Lung (tissue), 12 donors: ENCODE measurements around the gene CCDC57. TPM values are rescaled to one million over a fixed set of nuclear protein-coding genes. Genes with fewer than 3 reads are reported as not detected.

Source experiments
- ATAC-seq: fragments of 200-7000 bp; cut with Tn5 transposase; one replicate; pipeline ENCODE4 v1.9.1; 2020; ENCODE audit warnings: moderate number of reproducible peaks; ENCODE audit not compliant: insufficient read depth, low FRiP score
- DNase-seq, 3 donors: peaks; one replicate each; pipeline ENCODE4 v3.0.0-alpha.2; 2013 to 2017
- H3K27ac ChIP-seq, 2 donors: one replicate each; pipeline ENCODE4 v1.5.1; 2013; ENCODE audit warnings: mild to moderate bottlenecking in 2 of 2, moderate library complexity in 2 of 2, control low read depth in 1 of 2, inconsistent platforms in 1 of 2, low read depth in 1 of 2, low read length in 1 of 2
- H3K27me3 ChIP-seq, 3 donors: one replicate each; pipeline ENCODE4 v1.5.1; 2013; ENCODE audit warnings: low read length in 2 of 3; ENCODE audit not compliant: control insufficient read depth in 3 of 3, insufficient read depth in 3 of 3
- H3K36me3 ChIP-seq, 4 donors: one replicate each; pipeline ENCODE4 v1.5.1; 2013; ENCODE audit warnings: low read length in 4 of 4, mild to moderate bottlenecking in 1 of 4, moderate library complexity in 1 of 4; ENCODE audit not compliant: control insufficient read depth in 4 of 4, insufficient read depth in 4 of 4
- H3K4me1 ChIP-seq, 5 donors: one replicate each; pipeline ENCODE4 v1.5.1; 2013; ENCODE audit warnings: low read length in 5 of 5, mild to moderate bottlenecking in 2 of 5, moderate library complexity in 1 of 5; ENCODE audit not compliant: control insufficient read depth in 5 of 5, insufficient read depth in 5 of 5
- H3K4me3 ChIP-seq: one replicate; pipeline ENCODE4 v1.5.1; 2013; ENCODE audit warnings: mild to moderate bottlenecking, control low read depth, moderate library complexity
- H3K9ac ChIP-seq, 2 donors: one replicate each; pipeline ENCODE4 v1.5.1; 2013; ENCODE audit warnings: low read length in 2 of 2, control low read depth in 1 of 2; ENCODE audit not compliant: insufficient read depth in 1 of 2
- H3K9me3 ChIP-seq, 4 donors: one replicate each; pipeline ENCODE4 v1.5.1; 2013; ENCODE audit warnings: low read length in 3 of 4, mild to moderate bottlenecking in 1 of 4, moderate library complexity in 1 of 4; ENCODE audit not compliant: control insufficient read depth in 4 of 4, insufficient read depth in 3 of 4
- WGBS, 2 donors: extraction: QIAGEN DNeasy Blood & Tissue Kit; methylation state at CpG; one replicate each; pipeline ENCODE4 v1.1.7; 2013; 5-methylcytosine and 5-hydroxymethylcytosine counted together
- polyA plus RNA-seq, 2 donors: library from polyadenylated mRNA; stranded (reverse); fragments of 200-250 nt; gene quantifications; one replicate each; pipeline ENCODE4 v1.2.1, GENCODE V29; 2013
- total RNA-seq, 2 donors: library from RNA; depleted of rRNA in 1 of 2; stranded (reverse); fragments of >200 nt in 1 of 2; gene quantifications; one replicate each; pipeline ENCODE4 v1.2.1, GENCODE V29; 2014 to 2021
- TF ChIP-seq, protein P1 (sequence below): IDR thresholded peaks from 2 replicates; pipeline ENCODE4 v1.5.1; 2012; ENCODE audit warnings: mild to moderate bottlenecking; ENCODE audit errors: control extremely low read depth, extremely low read depth
- donor health status: control.
- donor health status: control.
- donor health status: Bipolar disorder and iron deficiency.
- donor health status: healthy.
- donor health status: DM: yes; HTN: yes; CAD: no.

Gene CCDC57
- total and polyA plus RNA-seq, 4 donors: 33.2 to 128 (median 74.9) TPM

DNA sequence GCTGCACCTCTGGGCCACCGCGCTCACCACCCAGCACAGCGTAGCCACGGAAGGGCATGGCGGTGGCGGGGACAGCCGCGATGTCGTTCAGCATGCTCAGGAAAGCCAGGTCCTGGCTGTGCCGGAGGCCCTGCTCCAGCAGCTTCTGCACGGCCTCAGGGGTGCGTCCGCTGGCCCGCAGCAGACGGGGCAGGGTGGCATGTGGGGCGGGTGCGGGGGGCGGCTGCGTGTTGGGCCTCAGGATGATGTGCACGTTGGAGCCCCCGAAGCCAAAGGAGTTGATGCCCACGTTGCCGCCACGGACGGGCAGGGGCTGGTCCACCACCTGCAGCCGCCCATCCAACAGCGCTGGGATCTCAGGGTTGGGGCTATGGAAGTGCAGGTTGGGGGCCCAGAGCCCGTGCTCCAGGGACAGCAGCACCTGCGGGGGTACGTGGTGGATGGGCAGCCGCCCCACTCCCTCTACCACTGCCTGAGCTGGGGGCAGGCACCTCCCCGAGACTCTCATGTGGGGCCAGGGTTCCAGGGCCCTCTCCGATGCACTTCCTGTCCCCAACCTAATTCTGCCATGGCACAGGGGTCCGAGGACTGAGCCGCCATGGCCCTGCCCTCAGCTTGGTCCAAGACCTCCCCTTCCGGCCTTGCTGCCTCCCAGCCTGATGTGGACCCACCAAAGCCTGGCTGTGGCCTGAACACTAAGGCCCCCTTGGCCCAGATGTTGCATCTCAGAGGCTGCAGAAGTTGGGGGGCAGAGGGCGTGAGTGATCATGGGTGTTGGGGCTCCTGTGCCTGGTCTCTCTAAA lies 121.2 kb downstream of the CCDC57 start:
- Histone ChIP-seq H3K27ac (no peak overlapping the region), H3K9ac (no peak overlapping the region), H3K4me1 (peaks cover 0 to 6% (median 0%) of the 10 kb centered on the region in 5 donors), H3K9me3 (no peaks in the 10 kb centered on the region), H3K27me3 (no peaks in the 10 kb centered on the region), H3K4me3 (no peak overlapping the region), H3K36me3 (peaks cover 10 to 91% (median 20%) of the 10 kb centered on the region in 4 donors)
- WGBS, 2 donors: 96 to 98% methylated on average over 34 to 37 of the region's 37 CpGs
- ATAC-seq (no peak), DNase-seq (no peak)
- TF ChIP-seq, protein P1, sequence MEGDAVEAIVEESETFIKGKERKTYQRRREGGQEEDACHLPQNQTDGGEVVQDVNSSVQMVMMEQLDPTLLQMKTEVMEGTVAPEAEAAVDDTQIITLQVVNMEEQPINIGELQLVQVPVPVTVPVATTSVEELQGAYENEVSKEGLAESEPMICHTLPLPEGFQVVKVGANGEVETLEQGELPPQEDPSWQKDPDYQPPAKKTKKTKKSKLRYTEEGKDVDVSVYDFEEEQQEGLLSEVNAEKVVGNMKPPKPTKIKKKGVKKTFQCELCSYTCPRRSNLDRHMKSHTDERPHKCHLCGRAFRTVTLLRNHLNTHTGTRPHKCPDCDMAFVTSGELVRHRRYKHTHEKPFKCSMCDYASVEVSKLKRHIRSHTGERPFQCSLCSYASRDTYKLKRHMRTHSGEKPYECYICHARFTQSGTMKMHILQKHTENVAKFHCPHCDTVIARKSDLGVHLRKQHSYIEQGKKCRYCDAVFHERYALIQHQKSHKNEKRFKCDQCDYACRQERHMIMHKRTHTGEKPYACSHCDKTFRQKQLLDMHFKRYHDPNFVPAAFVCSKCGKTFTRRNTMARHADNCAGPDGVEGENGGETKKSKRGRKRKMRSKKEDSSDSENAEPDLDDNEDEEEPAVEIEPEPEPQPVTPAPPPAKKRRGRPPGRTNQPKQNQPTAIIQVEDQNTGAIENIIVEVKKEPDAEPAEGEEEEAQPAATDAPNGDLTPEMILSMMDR: no peak

GRCh38 chr17:82090549-82091263 lies 121.9 kb downstream of the CCDC57 start:
- Histone ChIP-seq H3K27me3 (no peaks in the 10 kb centered on the region), H3K27ac (no peak overlapping the region), H3K4me3 (no peak overlapping the region), H3K36me3 (peaks cover 8 to 94% (median 22%) of the 10 kb centered on the region in 4 donors), H3K4me1 (no peaks in the 10 kb centered on the region), H3K9me3 (no peaks in the 10 kb centered on the region), H3K9ac (no peak overlapping the region)
- TF ChIP-seq, protein P1: no peak
- 96 to 98% methylated on average over 29 of the region's 29 CpGs for WGBS, 2 donors
- no peak for ATAC-seq
- DNase-seq: no peak

GRCh38 chr17:82089723-82090548 lies 122.7 kb downstream of the CCDC57 start:
- H3K36me3 ChIP-seq: peaks cover 8 to 95% (median 22%) of the 10 kb centered on the region in 4 donors
- DNase-seq: no peak
- H3K27me3 ChIP-seq: no peaks in the 10 kb centered on the region
- WGBS, 2 donors: 92 to 93% methylated on average over 29 of the region's 29 CpGs
- TF ChIP-seq, protein P1: no peak
- no peak for ATAC-seq
- H3K4me1 ChIP-seq: no peaks in the 10 kb centered on the region
- H3K9ac ChIP-seq: no peak overlapping the region
- H3K27ac ChIP-seq: no peak overlapping the region
- H3K9me3 ChIP-seq: no peaks in the 10 kb centered on the region
- no peak overlapping the region for H3K4me3 ChIP-seq
